GM18505 (cell line): ENCODE measurements around the gene DDX39A.

ENCODE experiments used
- ATAC-seq: cut with Tn5 transposase; IDR thresholded peaks from one replicate; pipeline ENCODE4 v1.9.1; 2021; ENCODE audit not compliant: unreplicated experiment
- POLR2A ChIP-seq: IDR thresholded peaks from 4 replicates; pipeline ENCODE4 v1.6.1; 2011; ENCODE audit warnings: borderline replicate concordance; ENCODE audit not compliant: insufficient read depth, insufficient read length; ENCODE audit errors: extremely low read depth

Gene DDX39A

DNA sequence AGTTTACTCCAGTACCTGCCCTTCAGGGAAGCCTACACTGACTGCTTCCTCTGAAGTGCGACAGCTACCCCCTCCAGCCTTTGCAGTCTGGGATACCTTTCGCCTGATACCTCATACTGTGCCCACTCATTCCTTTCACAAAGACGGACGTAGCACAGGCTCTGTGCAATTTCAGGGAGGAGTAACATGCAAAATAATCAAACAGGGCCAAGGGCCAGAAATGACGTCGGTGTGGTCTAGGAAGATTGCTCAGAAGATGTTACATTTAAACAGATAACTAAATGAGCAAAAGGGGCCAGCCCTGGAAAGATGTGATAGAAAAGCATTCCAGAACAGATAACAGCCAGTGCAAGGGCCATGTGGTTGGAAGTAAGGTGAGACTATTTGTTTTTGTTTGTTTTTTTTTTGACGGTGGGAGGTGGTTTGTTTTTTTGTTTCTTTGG lies 6.6 kb upstream of the DDX39A start:
- no peak for TF ChIP-seq POLR2A
- ATAC-seq, result no peak

- no peak for TF ChIP-seq POLR2A
- no peak for ATAC-seq
Measured at GRCh38 chr19:14418856-14419105, 360 bp downstream of the DDX39A start.

- no peak for TF ChIP-seq POLR2A
- ATAC-seq, result no peak
Measured at GRCh38 chr19:14416817-14417231, 2.3 kb downstream of the DDX39A start.

DNA sequence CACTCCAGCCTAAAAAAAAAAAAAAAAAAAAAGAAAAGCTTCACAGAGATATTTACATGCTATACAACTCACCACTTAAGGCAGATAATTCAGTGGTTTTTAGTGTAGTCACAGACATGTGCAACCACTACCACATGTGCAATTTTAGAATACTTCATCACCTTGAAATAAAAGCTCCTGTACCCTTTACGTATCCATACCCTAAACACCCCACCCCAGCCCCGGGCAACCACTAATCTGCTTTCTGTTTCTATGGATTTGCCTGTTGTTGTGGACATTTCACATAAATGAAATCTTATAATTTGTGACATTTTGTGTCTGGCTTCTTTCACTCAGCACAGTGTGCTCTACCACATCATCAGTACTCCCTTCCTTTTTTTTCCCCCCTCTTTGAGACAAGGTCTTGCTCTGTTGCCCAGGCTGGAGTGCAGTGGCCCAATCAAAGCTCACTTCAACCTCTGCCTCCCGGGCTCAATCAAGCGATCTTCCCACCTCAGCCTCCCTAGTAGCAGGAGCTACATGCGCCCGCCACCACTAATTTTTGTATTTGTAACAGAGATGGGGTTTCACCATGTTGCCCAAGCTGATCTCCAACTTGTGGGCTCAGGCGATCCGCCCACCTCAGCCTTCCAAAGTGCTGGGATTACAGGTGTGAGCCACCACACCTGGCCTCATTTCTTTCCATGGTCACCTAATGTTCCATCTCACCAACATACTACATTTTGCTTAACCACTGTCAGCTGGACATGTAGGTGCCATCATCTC lies 4.0 kb downstream of the DDX39A start:
- no peak for TF ChIP-seq POLR2A
- no peak for ATAC-seq

GRCh38 chr19:14413693-14414181 lies 5.4 kb downstream of the DDX39A start:
- ATAC-seq, result no peak
- TF ChIP-seq POLR2A, result no peak

GRCh38 chr19:14412996-14413692 lies 6.0 kb downstream of the DDX39A start:
- TF ChIP-seq POLR2A, result no peak
- ATAC-seq, result no peak

DNA sequence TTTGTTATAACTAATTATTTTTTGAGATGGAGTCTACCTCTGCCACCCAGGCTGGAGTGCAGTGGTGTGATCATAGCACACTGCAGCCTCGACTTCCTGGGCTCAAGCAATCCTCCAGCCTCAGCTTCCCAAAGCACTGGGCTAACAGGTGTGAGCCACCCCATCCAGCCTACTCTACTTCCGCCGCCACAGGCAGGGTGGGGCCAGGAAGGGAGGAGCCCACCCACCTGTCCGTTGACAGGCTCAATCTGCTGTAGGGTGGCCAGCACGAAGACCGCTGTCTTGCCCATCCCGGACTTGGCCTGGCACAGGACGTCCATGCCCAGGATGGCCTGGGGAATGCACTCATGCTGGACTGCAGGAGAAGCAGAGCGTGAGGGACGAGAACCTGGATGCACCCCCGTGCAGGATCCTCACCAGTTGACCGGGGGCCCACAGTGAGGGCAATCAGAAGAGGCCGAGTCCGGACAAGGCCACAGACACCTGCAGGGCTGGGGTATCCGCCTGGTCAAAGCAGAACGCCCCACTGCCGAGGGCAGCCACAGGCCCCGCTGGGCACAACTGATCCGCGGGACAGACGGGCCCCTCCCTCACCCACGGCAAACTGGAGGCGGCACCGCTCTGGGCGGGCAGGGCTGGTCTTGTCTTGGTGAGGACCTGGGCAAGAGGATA lies 6.7 kb downstream of the DDX39A start:
- ATAC-seq, result no peak
- TF ChIP-seq POLR2A, result no peak

DNA sequence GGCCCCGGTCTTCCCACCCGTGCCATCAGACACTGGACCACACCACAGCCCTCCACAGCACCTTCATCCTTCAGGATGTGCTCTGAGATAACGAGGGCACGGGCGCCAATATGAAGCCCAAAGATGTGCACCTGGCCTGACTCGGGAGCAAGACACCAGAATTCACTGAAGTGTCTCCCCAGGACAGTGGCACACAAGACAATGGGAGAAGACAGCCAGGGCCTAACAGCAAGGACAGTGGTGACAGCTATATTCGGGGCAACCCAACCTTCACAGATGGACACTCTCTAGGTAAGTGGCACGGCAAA lies 7.2 kb downstream of the DDX39A start:
- no peak for ATAC-seq

DNA sequence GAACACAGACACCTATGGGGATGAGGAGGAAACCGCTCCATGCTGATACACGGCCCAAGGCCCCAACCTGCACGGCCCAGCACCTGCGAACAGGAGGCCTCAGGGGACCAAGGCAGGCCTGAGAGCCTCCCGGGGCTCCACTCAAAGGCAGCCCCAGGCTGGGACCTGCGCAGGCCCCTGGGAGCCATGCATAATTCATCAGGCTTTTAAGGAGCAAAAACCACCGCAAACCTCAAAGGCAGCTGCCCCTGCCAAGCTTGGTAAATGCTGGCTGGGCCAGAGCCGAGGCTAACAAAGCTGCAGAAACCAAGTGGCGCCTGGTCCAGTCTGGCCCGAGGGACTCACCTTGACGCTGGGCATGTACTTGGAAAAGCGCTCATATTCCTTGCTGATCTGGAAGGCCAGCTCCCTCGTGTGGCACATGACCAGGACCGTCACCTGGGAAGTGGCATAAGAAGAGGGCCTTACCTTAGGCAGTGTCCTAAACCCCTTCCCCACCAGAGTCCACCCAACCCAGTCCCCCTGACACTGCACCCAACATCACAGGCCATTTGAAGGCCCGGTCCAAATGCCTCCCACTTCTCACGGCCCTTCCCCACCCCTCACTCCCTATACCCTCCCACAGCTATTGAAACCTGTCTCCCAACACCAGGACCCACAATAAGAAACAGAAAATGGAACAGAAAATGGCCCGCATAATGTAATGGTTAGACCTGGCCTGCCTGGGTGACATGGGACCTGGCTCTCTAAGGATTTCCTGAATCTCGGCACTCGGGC lies 7.8 kb downstream of the DDX39A start:
- TF ChIP-seq POLR2A, result no peak
- ATAC-seq, result no peak

More for the DNA sequence above, 7.2 kb downstream of the DDX39A start:
- no peak for TF ChIP-seq POLR2A

DNA sequence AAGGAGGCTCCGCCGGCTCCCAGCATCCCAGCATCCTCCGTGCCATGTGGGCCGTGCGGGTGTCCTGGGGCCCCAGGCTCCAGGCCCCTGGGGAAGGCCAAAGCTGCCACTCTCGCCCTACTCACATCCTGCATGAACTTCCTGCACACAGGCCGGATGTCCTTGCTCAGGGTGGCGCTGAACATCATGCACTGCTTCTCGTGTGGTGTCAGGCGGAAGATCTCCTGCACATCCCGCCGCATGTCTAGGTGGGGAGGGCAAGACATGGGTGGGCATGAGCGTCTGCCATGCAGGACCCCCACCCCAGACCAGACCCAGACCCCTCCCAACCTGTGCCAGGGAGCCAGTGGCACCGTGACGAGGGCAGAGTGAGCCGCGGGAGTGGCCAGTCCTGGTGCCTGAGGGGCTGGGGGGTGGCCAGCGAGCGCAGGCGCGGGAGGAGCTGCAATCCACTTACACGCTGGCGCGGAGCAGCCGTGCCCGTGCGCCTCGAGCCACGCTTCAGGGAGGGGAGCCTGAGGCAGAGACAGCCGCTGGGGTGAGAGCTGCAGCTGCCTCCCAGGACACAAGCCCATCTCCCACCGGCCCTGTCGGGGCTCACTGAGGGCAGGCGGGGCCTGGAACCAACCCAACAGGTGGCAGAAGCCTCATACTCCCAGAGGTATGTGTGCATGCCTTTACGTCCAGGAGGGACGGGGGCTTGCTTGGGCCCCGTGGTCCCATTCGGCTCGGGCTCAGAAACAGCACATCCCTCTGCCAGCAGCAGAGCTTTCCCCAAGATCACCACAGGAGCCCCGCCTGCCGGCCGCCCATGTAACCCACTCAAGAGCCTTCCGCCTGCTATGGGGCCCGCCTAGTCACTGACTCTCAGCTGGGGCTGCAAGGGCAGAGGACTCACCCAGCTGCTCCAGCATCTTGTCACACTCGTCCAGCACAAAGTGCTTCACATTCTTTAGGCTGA lies 8.8 kb downstream of the DDX39A start:
- TF ChIP-seq POLR2A, result no peak

DNA sequence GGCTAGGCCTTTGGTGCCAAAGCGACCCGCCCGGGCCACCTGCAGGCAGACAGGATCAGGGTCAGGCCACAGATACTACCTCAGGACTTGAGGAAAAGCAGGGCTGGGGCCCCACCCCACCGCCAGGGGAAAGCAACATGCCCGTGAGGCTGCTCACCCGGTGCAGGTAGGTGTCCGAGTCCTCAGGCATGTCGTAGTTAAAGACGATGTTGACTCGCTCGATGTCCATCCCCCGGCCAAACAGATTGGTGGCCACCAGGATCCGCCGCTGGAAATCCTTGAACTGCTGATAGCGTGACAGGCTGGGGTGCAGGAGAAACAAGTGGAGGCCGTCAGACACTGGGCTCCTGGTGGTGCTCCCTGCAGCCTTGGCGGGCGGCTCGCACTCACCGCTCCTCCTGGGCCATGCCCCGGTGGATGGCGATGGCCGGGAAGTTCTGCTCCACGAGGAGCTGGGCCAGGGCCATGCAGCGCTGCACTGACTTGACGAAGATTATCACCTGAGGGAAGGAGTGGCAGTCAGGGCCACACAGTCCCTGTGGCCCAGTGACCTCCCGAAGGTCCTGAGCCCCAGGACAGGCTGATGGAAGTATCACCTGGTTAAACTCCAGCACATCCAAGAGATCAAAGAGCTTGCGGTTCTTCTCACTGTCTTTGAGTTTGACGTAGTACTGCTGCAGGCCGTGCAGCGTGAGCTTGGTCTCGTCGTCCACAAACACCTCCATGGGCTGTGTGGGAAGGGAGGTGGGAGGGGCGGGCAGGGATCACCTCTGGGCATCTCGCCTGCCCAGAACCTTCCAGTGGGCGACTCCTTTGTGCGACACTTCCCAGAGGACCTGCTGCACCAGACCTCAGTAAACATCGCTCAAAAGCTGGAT lies 9.8 kb downstream of the DDX39A start:
- no peak for ATAC-seq

More for the DNA sequence above, 8.8 kb downstream of the DDX39A start:
- ATAC-seq, result no peak

More for the DNA sequence above, 9.8 kb downstream of the DDX39A start:
- no peak for TF ChIP-seq POLR2A
